WI38 (cell line): ENCODE data around the gene FAM120B.
"Not testable (repeated sequence)": the region's sequence is repeated elsewhere in the genome, so short reads cannot be mapped to it uniquely, and the experiment has no call there.

Experiments
- H3K4me3 ChIP-seq: 2 replicates; pipeline ENCODE4 v1.5.1; 2011; ENCODE audit warnings: low read depth, mild to moderate bottlenecking, control low read depth, low read length
- CTCF ChIP-seq: IDR thresholded peaks from 2 replicates; pipeline ENCODE4 v1.5.1; 2012; ENCODE audit warnings: low read depth, mild to moderate bottlenecking, control low read depth, low read length

FAM120B gene

GRCh38 chr6:170312876-170313275 is 6.3 kb downstream of the FAM120B start:
- H3K4me3 ChIP-seq, result no peak overlapping the region
- TF ChIP-seq CTCF, result no peak

DNA sequence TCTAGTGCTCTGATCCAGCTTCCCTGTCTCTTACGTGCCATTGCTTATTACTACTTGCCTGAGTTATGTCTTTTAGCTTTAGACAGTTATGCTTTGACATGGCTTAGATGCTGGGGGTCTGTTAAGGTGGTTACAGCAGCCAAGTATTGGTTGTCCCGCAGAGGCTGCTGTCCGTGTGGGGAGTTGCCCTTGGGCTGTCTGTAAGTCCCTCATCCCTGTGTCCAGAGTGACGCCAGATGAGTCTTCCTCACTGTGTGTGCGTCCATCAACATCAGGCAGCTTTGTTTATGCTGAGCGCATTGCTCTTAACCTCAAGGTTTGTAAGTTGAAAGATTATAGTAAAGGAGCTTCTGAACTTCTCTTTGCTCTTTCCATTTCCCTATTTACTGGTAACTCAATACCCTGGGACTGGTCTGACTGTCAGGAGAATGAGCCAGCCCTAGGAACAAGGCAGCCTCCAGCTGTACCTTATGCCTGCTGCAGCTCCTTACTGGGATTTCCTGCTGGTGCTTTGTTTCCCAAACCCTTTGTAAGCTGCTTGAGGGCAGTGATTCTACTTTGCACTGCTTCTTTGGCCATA is 7.2 kb downstream of the FAM120B start:
- no peak overlapping the region for H3K4me3 ChIP-seq
- TF ChIP-seq CTCF, result no peak

DNA sequence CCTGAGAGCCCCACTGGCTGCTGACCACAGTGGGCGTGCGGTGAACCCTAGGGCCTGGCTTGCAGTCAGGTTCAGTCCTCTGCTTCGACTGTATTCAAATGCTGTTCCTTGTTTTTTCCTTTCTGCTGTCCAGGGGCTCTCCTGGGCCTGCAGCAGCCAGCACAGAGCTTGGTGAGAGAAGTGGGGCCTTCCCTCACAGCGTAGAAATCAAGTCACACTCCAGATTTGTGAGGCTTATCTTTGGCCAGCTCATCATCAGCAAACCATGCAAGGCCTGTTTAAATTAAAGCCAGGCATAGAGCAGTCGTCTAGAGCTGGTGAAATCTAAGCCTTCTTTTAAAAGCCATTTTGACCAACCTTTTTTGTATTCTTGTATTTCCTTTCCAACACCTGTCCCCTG is 8.4 kb downstream of the FAM120B start:
- H3K4me3 ChIP-seq, result no peak overlapping the region
- TF ChIP-seq CTCF, result no peak

DNA sequence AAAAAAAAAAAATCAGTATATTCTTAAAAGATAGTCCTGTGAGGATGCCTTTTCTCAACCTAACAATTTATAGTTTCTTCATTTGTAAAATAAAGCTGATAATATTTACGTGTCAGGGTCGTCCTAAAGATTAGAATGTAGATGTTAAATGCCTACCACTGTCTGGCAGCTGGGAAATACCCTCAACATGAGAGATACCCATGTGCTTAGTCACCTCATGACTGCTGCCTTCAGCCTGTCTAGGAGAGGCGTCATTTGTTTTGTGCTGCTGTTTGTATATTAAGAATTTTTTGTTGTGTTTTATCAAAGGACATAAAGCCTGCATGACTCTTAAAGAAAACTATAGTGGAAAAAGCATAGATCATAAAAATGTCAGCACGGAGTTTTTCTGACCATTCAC is 9.5 kb downstream of the FAM120B start:
- TF ChIP-seq CTCF, result no peak
- H3K4me3 ChIP-seq, result no peak overlapping the region

DNA sequence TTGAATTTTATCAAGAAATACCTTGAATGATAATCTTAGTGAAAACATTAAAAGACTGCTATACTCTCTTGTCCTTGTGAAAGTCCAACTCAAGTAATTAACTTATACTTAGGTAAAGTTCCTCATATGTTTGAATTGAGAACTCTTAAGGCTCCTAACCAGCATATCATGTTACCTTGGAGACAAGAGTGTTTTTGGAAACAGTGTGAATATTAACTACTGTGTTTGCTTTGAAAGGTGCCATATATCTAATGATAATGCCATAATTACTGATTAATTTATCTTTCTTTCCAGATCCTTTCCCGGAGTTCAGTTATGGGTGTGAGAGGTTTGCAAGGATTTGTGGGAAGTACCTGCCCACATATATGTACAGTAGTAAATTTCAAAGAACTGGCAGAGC is 10.5 kb downstream of the FAM120B start:
- TF ChIP-seq CTCF, result no peak
- no peak overlapping the region for H3K4me3 ChIP-seq

GRCh38 chr6:170317718-170318117 is 11.2 kb downstream of the FAM120B start:
- TF ChIP-seq CTCF, result no peak
- no peak overlapping the region for H3K4me3 ChIP-seq

GRCh38 chr6:170329321-170329720 is 22.8 kb downstream of the FAM120B start:
- no peak overlapping the region for H3K4me3 ChIP-seq
- TF ChIP-seq CTCF, result no peak

- H3K4me3 ChIP-seq, result not testable (repeated sequence)
Observed at GRCh38 chr6:170335199-170335598, 28.6 kb downstream of the FAM120B start.
